Middle frontal gyrus (tissue), 1 donor: ENCODE measurements around the gene ARHGAP26.

ENCODE experiments used
- DNase-seq: peaks from one replicate; pipeline ENCODE4 v3.0.0-alpha.2; 2015; ENCODE audit warnings: low spot score; ENCODE audit errors: extremely low spot score

ARHGAP26 gene

DNA sequence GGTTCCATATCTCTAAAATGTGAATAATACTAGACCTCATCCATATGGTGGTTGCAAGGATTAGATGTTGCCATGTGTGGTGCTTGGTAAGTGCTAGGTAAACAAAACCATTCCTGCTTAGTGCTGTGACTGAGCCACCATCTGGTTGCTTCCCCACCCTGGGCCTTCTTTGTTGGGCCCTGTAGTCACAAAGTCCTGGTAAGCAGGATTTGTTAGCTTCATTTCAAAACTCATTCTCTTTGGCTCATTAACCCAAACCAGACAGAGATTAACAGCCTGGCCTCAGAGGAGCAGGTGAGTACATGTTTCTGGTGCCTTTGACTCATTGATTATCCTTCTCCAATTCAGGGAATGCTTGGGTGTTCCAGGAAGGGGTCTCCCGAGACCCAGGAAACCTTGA lies 240.2 kb downstream of the ARHGAP26 start:
- DNase-seq: no peak

- no peak for DNase-seq
Measured at GRCh38 chr5:143011585-143011984, 241.4 kb downstream of the ARHGAP26 start.

- no peak for DNase-seq
Measured at GRCh38 chr5:143013176-143013891, 243.2 kb downstream of the ARHGAP26 start.

DNA sequence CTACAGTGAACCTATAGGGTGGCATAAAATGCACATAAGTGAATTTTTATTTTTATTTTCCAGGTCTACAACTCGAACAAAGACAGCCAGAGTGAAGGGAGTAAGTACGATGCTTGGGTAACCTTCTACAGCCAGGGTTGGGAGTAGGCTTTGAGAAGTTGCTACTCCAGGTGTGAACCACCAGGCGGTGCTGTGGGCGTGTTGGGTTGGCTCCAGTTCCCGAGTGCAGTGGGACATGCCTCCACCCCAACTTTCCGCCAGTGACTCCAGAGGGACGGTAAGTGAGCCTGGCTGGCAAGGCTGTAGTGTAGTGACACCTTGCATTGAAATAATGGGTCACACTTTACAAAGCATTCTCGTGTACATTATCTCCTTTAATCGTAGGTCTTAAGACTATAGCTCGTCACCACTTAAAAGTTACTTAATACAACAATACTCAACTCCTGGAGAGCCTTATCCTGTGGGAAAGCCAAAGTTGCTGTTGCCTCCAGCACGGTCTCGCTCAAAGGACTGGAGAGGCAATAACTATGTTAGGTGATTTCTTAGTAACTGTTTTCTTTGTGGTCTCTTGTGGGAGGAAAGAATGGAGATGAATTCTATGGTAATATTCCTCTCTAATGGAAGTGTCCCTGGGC lies 244.0 kb downstream of the ARHGAP26 start:
- no peak for DNase-seq

DNA sequence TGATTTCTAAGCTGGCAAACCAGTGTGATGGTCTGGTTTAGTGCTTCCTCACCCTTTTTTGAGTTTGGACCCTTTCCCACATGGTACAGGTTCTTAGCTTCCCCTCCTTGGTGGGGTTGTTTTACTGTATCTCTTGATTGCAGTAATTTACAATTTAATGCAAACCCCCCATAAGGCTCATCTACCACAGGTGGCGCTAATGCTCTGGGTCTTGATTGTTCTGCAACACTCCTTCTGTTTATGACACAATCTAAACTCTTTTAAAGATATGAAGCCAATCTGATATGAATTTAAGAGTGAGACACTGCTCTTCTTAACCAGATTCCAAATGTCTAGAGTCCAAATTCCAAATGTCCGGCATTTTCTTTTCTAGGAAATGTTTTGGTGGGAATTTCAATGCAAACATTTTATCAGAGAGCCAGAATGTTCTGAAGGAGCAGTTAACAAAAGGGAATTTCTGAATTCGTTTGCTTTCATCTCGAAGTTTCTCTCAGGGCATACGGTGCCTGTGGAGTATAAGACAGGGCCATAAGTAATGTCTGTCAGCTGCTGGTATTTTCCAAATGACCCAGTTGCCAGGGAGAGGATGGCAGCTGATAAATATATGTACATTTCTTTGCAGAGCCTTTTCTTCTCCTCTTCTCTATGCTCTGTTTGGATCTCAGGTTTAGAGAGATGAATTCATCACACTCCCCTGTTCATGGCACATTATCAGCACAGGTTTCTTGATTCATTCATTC lies 246.8 kb downstream of the ARHGAP26 start:
- DNase-seq: no peak

- DNase-seq: no peak
Measured at GRCh38 chr5:143017541-143017940, 247.4 kb downstream of the ARHGAP26 start.

GRCh38 chr5:143017992-143018391 lies 247.8 kb downstream of the ARHGAP26 start:
- DNase-seq: no peak

- no peak for DNase-seq
Measured at GRCh38 chr5:143019157-143019556, 249.0 kb downstream of the ARHGAP26 start.

DNA sequence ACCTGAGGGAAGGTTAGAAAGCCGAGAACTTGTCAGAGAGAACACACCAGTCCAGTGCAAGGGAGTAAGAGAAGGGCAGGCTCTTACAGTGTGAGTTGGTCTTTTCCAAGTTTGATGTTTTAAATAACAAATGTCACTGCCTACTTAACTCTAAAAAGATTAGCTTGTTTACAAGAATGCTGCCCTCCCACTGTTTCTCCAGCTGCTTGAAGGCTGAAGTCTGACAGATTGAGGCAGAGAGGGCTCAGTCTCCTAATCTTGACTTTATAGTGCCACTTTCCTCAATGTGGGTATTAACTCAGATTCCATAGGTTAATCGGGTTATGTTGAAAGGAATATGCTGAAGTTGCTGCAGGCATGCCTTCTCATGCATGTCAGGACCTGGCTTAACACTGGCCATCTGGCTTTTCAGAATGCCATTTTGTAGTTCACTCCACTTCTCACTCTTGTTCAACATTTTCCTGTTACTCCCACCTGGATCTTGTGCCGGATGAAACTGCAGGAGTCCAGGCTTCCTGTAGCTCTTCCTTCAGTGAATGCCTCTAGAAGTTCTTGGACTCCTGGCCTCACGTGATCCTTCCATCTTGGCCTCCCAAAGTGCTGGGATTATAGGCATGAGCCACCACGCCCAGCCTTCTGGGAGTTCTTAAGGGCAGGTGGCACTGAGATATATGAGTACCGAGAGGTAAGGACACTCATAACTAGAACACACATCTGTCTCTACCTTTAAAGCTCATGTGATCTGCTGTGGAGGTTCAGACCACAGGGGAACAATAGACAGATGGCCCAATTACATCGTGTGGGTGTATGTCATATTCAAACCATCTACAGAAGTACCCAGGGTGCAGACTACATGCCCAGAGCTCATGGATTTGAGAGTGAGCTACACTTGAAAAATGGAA lies 249.7 kb downstream of the ARHGAP26 start:
- no peak for DNase-seq

GRCh38 chr5:143021595-143021994 lies 251.4 kb downstream of the ARHGAP26 start:
- DNase-seq: no peak

DNA sequence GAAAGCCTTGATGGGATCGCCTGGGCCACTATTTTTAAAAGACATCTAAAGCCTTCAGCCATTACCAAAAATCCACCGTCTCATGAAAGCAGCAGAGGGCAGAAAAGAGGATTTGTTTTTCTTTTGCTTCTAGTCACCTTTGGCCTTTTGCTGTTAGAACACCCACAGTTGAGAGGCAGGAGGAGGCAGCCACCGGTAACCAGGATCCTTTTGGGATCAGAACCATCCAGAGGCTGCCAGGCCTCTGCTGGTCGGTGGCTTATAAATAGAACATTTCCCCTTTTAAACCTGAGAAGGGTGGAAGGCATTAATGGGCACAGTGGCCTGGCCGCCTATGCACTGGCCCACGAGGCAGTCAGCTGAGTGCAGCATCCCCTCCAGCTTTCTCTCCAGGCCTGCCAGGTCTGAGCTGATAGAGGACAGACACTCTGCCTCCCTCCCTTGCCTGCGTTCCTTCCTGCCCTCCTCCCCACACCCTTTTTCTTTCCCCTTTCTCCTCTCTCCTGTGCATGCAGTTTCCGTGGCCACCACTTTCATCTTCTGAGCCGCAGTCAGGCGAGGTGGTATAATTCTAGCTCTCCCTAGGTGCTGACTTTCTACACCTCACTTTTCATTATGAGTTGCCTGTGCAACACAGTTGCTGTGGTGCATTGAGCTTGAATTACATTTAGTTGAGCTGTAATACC lies 253.4 kb downstream of the ARHGAP26 start:
- no peak for DNase-seq

DNA sequence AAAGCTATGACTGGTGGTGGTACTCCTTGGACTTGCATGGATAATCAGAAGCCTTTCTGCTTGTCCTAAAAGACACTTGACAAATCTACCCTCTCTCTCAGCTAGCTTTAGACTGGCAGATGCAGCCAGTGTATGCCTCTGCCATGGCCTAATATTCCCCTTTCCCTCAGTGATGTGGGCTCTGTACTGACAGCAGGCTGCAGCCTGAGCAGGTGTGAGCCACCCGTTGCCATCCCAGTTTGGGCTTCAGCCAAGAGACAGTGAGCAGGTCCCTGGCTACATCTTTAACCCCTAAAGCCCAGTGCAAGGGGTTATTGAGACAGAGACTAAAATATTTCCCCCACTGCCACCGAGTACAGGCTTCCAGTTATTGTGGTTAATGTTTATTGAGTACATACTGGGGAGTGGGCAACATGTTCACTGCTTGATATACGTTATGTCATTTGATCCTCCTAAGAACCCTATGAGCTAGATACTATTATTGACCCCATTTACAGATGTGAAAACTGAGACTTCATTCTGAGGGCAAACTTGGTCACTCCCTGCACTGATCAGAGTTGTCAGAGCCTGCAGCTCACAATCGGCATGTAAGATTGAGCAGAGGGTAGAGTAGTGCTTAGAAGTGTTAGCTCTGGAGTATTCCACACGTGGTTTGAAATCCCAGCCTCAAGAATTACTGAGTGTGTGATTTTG lies 254.2 kb downstream of the ARHGAP26 start:
- no peak for DNase-seq

GRCh38 chr5:143025376-143025775 lies 255.2 kb downstream of the ARHGAP26 start:
- DNase-seq: no peak

- DNase-seq: no peak
Measured at GRCh38 chr5:143025971-143026370, 255.8 kb downstream of the ARHGAP26 start.

- no peak for DNase-seq
Measured at GRCh38 chr5:143026380-143026779, 256.2 kb downstream of the ARHGAP26 start.

- no peak for DNase-seq
Measured at GRCh38 chr5:143029293-143029692, 259.1 kb downstream of the ARHGAP26 start.

DNA sequence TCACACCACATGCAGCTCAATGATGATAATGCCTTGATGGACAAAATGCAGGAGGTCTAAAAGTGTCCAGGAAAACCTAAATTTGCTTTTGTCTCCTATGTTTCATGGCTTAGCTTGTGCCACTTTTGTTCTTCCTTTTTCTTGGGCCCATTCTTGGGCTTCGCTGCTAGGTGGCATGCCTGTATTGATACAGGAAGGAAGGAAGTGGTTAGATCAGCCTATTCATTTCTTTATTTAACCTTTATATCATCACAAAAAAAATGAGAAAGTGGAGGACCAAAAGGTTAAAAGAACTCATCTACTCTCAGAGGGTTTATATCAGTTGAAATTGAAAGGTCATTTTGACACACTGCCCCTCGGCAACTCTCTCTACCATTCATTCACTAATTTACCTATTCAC lies 260.2 kb downstream of the ARHGAP26 start:
- DNase-seq: no peak

DNA sequence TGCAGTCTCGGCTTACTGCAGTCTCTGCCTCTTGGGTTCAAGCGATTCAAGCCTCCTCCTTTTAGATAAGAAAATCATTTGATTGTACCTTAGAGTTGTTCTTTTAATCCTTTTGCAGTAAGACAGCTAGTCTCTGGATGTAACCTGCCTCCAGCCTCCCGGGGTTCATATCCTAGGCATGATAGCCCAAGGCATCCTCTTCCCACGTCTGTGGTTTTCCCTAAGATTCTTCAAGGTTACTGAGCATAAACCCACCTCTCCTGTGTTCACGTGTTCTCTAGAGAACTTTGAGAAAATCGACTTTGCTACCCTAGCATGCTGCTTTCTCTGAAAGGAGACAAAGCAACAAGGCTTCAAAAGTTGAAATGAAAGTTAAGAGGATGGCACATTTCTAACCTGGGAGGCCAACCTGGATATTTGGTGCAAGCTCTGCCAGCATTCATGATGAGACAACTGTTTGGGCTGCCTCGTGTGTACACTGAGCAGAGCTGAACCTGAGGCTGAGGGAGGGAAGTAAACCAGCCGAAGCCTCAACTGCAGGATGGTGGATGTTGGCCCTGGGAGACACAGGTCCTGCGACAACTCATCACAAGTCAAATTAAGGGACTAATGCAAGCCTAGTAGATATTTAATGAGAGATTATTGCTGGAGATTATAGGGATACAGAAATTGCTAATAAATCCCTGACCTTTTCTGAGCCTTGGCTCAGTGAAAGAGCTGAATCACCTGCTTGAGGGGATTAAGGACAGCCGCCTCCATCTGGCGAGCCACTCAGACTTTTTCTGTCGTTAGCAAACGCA lies 261.8 kb downstream of the ARHGAP26 start:
- no peak for DNase-seq

DNA sequence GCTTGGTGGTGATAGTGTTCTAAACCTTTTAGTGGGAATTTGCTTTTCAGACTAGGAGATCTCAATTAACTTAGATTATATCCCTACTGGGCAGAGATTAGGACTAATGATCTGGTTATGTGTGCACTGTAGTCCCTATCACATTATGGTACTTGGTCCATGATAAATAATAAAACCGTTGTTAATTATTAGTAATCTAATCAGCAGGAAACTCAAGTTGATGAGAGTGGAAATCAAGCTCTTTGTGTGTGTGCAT lies 262.3 kb downstream of the ARHGAP26 start:
- DNase-seq: no peak
